Colonic mucosa (tissue), 4 donors: ENCODE data around the gene HEBP1. TPM values are rescaled to one million over a fixed set of nuclear protein-coding genes. Genes with fewer than 3 reads are reported as not detected.

Experiments
- DNase-seq: peaks from one replicate; pipeline ENCODE4 v3.0.0-alpha.2; 2020
- H3K27ac ChIP-seq: fragments of 200-600 bp; one replicate; pipeline ENCODE4 v1.8.0; 2021
- H3K27me3 ChIP-seq: fragments of 200-600 bp; one replicate; pipeline ENCODE4 v1.8.0; 2021
- H3K36me3 ChIP-seq: fragments of 200-600 bp; one replicate; pipeline ENCODE4 v1.8.0; 2021
- H3K4me1 ChIP-seq: fragments of 200-600 bp; one replicate; pipeline ENCODE4 v1.8.0; 2021; ENCODE audit warnings: mild to moderate bottlenecking
- H3K4me3 ChIP-seq: fragments of 200-600 bp; one replicate; pipeline ENCODE4 v1.8.0; 2021
- H3K9ac ChIP-seq, 2 donors: one replicate each; pipeline ENCODE4 v1.7.0; 2013; ENCODE audit warnings: control low read depth in 2 of 2, low read depth in 2 of 2, low read length in 2 of 2
- H3K9me3 ChIP-seq: fragments of 200-600 bp; one replicate; pipeline ENCODE4 v1.8.0; 2021
- CTCF ChIP-seq: fragments of 200-600 bp; IDR thresholded peaks from one replicate; pipeline ENCODE4 v1.8.0; 2022; ENCODE audit warnings: antibody characterized with exemption, mild to moderate bottlenecking
- intact Hi-C: fragments of 100-400 bp; cut with DNase I; formaldehyde crosslinking; loops from one replicate; pipeline ENCODE4 v1.14.1; 2022
- total RNA-seq, 2 donors: library from RNA; stranded (reverse); fragmentation: NEBNext Ultra II Directional in 1 of 2; extraction: Animal tissue kit (Norgen Biotek cat#: 25700) in 1 of 2; gene quantifications; one replicate each; pipeline ENCODE4 v1.2.1, GENCODE V29; 2021
- donor health status: healthy.
- donor health status: DM: no; HTN: no; CAD: no.
- donor health status: DM: no; HTN: no; CAD: no.

HEBP1 gene
- total RNA-seq, 2 donors from 2014 or later, result 40.9 to 61.9 TPM

GRCh38 chr12:12982331-12982730 lies 17.7 kb downstream of the HEBP1 start:
- no peak overlapping the region for H3K4me3 ChIP-seq
- no peak for TF ChIP-seq CTCF
- no peak for DNase-seq
- intact Hi-C loops, result loop anchor here (5.0 to 10.0 kb wide), 3 partner anchors 65 to 232 kb away; partner anchors contain the start of gene APOLD1
- H3K27me3 ChIP-seq, result no peaks in the 10 kb centered on the region
- H3K27ac ChIP-seq, result no peak overlapping the region
- H3K9ac ChIP-seq, result no peak overlapping the region
- H3K36me3 ChIP-seq, result no peaks in the 10 kb centered on the region
- H3K4me1 ChIP-seq, result no peaks in the 10 kb centered on the region
- H3K9me3 ChIP-seq, result no peaks in the 10 kb centered on the region

- no peak for TF ChIP-seq CTCF
- intact Hi-C loops, result loop anchor here (5.0 to 10.0 kb wide), 4 partner anchors 62 to 235 kb away; partner anchors contain the start of gene APOLD1
Observed at GRCh38 chr12:12979731-12980259, 20.3 kb downstream of the HEBP1 start.

GRCh38 chr12:12979126-12979525 lies 20.9 kb downstream of the HEBP1 start:
- no peak for DNase-seq
- Histone ChIP-seq H3K4me3 (no peak overlapping the region), H3K4me1 (no peaks in the 10 kb centered on the region), H3K9me3 (no peaks in the 10 kb centered on the region), H3K27me3 (no peaks in the 10 kb centered on the region), H3K9ac (no peak overlapping the region), H3K27ac (no peak overlapping the region), H3K36me3 (no peaks in the 10 kb centered on the region)
- no peak for TF ChIP-seq CTCF
- intact Hi-C loops, result loop anchor here (10.0 kb wide), 1 partner anchor 144 kb away; no protein-coding TSS in a partner anchor

More at GRCh38 chr12:12979731-12980259, 20.3 kb downstream of the HEBP1 start:
- no peak for DNase-seq
- H3K4me3 ChIP-seq, result no peak overlapping the region
- no peaks in the 10 kb centered on the region for H3K9me3 ChIP-seq
- no peak overlapping the region for H3K27ac ChIP-seq
- no peaks in the 10 kb centered on the region for H3K36me3 ChIP-seq
- H3K27me3 ChIP-seq, result no peaks in the 10 kb centered on the region
- H3K4me1 ChIP-seq, result no peaks in the 10 kb centered on the region
- H3K9ac ChIP-seq, result no peak overlapping the region

- no peak for TF ChIP-seq CTCF
- Histone ChIP-seq H3K9ac (no peak overlapping the region), H3K4me3 (no peak overlapping the region), H3K27me3 (no peaks in the 10 kb centered on the region), H3K4me1 (no peaks in the 10 kb centered on the region), H3K27ac (no peak overlapping the region), H3K9me3 (no peaks in the 10 kb centered on the region), H3K36me3 (no peaks in the 10 kb centered on the region)
- intact Hi-C loops, result loop anchor here (10.0 kb wide), 1 partner anchor 142 kb away; no protein-coding TSS in a partner anchor
- DNase-seq, result no peak
Observed at GRCh38 chr12:12977231-12977630, 22.8 kb downstream of the HEBP1 start.

- intact Hi-C loops, result loop anchor here (10.0 kb wide), 1 partner anchor 142 kb away; no protein-coding TSS in a partner anchor
- Histone ChIP-seq H3K36me3 (no peaks in the 10 kb centered on the region), H3K9ac (no peak overlapping the region), H3K9me3 (no peaks in the 10 kb centered on the region), H3K27me3 (no peaks in the 10 kb centered on the region), H3K27ac (peak overlapping the region; percentile 23), H3K4me1 (no peaks in the 10 kb centered on the region), H3K4me3 (no peak overlapping the region)
- DNase-seq, result no peak
- TF ChIP-seq CTCF, result no peak
Observed at GRCh38 chr12:12976366-12976765, 23.7 kb downstream of the HEBP1 start.
